Transverse colon (tissue), 3 donors: ENCODE measurements around the gene MTX1.

Experiments used
- POLR2A ChIP-seq: fragments of 450-650 bp; IDR thresholded peaks from one replicate; pipeline ENCODE4 v1.6.1; 2016; ENCODE audit warnings: antibody characterized with exemption, mild to moderate bottlenecking, moderate library complexity
- TF ChIP-seq, protein P1 (sequence below), 5 experiments: fragments of 200-600 bp in 3 of 5; fragments of 450-650 bp in 2 of 5; sonication (generic) in 3 of 5; IDR thresholded peaks; 1 replicate in 2 of 5; 2 replicates in 3 of 5; pipeline ENCODE4 v1.5.1; 2016 to 2017; ENCODE audit warnings: antibody characterized with exemption in 5 of 5, inconsistent platforms in 3 of 5, mild to moderate bottlenecking in 2 of 5, moderate library complexity in 1 of 5

DNA sequence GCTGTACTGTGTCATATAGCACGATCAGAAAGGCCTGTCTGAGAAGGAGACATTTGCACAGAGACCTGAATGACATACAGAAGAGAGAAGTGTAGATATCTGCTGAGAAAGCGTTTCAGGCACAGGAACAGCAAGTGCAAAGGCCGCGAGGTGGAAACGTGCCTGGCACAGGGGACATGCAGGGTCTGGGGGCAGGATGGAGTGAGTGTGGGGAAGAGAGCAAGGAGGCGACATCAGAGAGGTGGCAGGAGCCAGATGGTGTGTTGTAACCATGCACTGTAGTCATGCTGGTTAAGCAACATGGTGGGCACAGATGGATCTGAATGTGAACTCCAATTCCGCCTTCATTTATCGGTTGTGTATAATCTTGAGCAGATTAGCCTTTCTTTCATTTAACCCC is 48.4 kb upstream of the MTX1 start:
- TF ChIP-seq POLR2A: no peak
- TF ChIP-seq, protein P1, sequence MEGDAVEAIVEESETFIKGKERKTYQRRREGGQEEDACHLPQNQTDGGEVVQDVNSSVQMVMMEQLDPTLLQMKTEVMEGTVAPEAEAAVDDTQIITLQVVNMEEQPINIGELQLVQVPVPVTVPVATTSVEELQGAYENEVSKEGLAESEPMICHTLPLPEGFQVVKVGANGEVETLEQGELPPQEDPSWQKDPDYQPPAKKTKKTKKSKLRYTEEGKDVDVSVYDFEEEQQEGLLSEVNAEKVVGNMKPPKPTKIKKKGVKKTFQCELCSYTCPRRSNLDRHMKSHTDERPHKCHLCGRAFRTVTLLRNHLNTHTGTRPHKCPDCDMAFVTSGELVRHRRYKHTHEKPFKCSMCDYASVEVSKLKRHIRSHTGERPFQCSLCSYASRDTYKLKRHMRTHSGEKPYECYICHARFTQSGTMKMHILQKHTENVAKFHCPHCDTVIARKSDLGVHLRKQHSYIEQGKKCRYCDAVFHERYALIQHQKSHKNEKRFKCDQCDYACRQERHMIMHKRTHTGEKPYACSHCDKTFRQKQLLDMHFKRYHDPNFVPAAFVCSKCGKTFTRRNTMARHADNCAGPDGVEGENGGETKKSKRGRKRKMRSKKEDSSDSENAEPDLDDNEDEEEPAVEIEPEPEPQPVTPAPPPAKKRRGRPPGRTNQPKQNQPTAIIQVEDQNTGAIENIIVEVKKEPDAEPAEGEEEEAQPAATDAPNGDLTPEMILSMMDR (IDR thresholded peaks at IDR 0.05): no peak
